Glutamatergic neuron (in vitro differentiated cells): ENCODE measurements around the gene INF2. TPM values are rescaled to one million over a fixed set of nuclear protein-coding genes. Genes with fewer than 3 reads are reported as not detected.

Experiments used
- DNase-seq: peaks from one replicate; pipeline ENCODE4 v3.0.0; 2022
- H3K27ac Mint-ChIP-seq: one replicate; pipeline ENCODE4 v1.8.0; 2020; ENCODE audit warnings: mild to moderate bottlenecking, mixed read lengths, inconsistent platforms; ENCODE audit not compliant: unreplicated experiment
- H3K27me3 Mint-ChIP-seq: one replicate; pipeline ENCODE4 v1.8.0; 2020; ENCODE audit warnings: mild to moderate bottlenecking, moderate library complexity, mixed read lengths, inconsistent platforms; ENCODE audit not compliant: unreplicated experiment
- H3K36me3 Mint-ChIP-seq: one replicate; pipeline ENCODE4 v1.8.0; 2020; ENCODE audit warnings: mild to moderate bottlenecking, mixed read lengths, inconsistent platforms; ENCODE audit not compliant: unreplicated experiment
- H3K4me1 Mint-ChIP-seq: one replicate; pipeline ENCODE4 v1.8.0; 2020; ENCODE audit warnings: mild to moderate bottlenecking, low read depth, mixed read lengths, inconsistent platforms; ENCODE audit not compliant: unreplicated experiment
- H3K4me3 Mint-ChIP-seq: one replicate; pipeline ENCODE4 v1.8.0; 2020; ENCODE audit warnings: mild to moderate bottlenecking, mixed read lengths, inconsistent platforms; ENCODE audit not compliant: unreplicated experiment
- H3K9me3 Mint-ChIP-seq: one replicate; pipeline ENCODE4 v1.8.0; 2020; ENCODE audit warnings: mild to moderate bottlenecking, moderate library complexity, mixed read lengths, inconsistent platforms; ENCODE audit not compliant: unreplicated experiment
- CTCF ChIP-seq: fragments of 200-600 bp; sonication (generic); IDR thresholded peaks from one replicate; pipeline ENCODE4 v1.5.0; 2021; ENCODE audit not compliant: partially characterized antibody, unreplicated experiment
- total RNA-seq: library from RNA; stranded (reverse); fragmentation: NEBNext Ultra II Directional; extraction: Animal tissue kit (Norgen Biotek cat#: 25700); gene quantifications from one replicate; pipeline ENCODE4 v1.2.1, GENCODE V29; 2021; ENCODE audit not compliant: unreplicated experiment

The INF2 gene
- total RNA-seq, 1 donor from 2014 or later: 11.8 TPM

- Mint-ChIP-seq H3K27me3 (peaks cover 1% of the 10 kb centered on the region), H3K36me3 (no peaks in the 10 kb centered on the region), H3K4me1 (no peaks in the 10 kb centered on the region), H3K4me3 (no peak overlapping the region), H3K9me3 (peaks cover 7% of the 10 kb centered on the region), H3K27ac (no peak overlapping the region)
- no peak for DNase-seq
- TF ChIP-seq CTCF: no peak
Observed at GRCh38 chr14:104734601-104734990, 45.2 kb downstream of the INF2 start.

- no peak for TF ChIP-seq CTCF
- Mint-ChIP-seq H3K36me3 (no peaks in the 10 kb centered on the region), H3K4me3 (no peak overlapping the region), H3K27me3 (peaks cover 3% of the 10 kb centered on the region), H3K9me3 (peaks cover 10% of the 10 kb centered on the region), H3K4me1 (no peaks in the 10 kb centered on the region), H3K27ac (no peak overlapping the region)
- no peak for DNase-seq
Observed at GRCh38 chr14:104734991-104735779, 45.8 kb downstream of the INF2 start.

GRCh38 chr14:104735830-104736642 is 46.6 kb downstream of the INF2 start:
- Mint-ChIP-seq H3K27ac (no peak overlapping the region), H3K9me3 (peaks cover 9% of the 10 kb centered on the region), H3K4me3 (no peak overlapping the region), H3K27me3 (peaks cover 5% of the 10 kb centered on the region), H3K36me3 (no peaks in the 10 kb centered on the region), H3K4me1 (no peaks in the 10 kb centered on the region)
- no peak for DNase-seq
- TF ChIP-seq CTCF: no peak

GRCh38 chr14:104738375-104739019 is 49.1 kb downstream of the INF2 start:
- TF ChIP-seq CTCF: no peak
- no peak overlapping the region for H3K27ac Mint-ChIP-seq

More at GRCh38 chr14:104738375-104739019, 49.1 kb downstream of the INF2 start:
- Mint-ChIP-seq H3K9me3 (peaks cover 8% of the 10 kb centered on the region), H3K4me1 (peaks cover 3% of the 10 kb centered on the region), H3K4me3 (no peak overlapping the region), H3K36me3 (no peaks in the 10 kb centered on the region), H3K27me3 (peaks cover 9% of the 10 kb centered on the region)
- no peak for DNase-seq
